ENCODE results near the gene AP3D1. TPM values are rescaled to one million over a fixed set of nuclear protein-coding genes. Genes with fewer than 3 reads are reported as not detected.
A peak's percentile ranks its signal among the peaks of the same experiment; 100 is the strongest.

AP3D1 gene
- total and polyA plus RNA-seq, 11 donors = 63.1 to 124 (median 103) TPM

DNA sequence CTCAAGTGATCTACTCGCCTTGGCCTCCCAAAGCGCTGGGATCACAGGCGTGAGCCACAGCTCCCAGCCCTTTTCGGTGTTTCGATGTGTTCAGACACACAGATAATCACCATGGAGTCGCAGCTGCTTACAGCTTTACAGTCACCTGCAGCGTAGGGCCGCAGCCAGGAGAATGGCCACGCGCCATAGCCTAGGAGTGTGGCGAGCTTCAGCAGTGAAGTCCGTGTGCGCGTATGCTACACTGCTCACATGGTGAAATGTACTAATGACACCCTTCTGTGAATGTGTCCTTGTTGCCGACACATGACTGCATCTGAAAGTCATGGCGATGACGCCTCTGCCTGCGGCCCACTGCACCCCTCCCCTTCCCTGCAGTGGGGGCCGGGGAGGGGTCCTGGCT lies 23.6 kb downstream of the AP3D1 start:
- H3K9me3 ChIP-seq = no peaks in the 10 kb centered on the region
- intact Hi-C loops (cut with DNase I) = no loop called here

GRCh38 chr19:2126879-2127518 lies 24.4 kb downstream of the AP3D1 start:
- Histone ChIP-seq H3K4me1 (peaks cover 0 to 30% (median 15%) of the 10 kb centered on the region in 12 donors), H3K27me3 (no peaks in the 10 kb centered on the region), H3K4me3 (no peak overlapping the region), H3K36me3 (peaks cover 0 to 89% (median 72%) of the 10 kb centered on the region in 9 donors), H3K27ac (peak overlapping the region in 11 of 12 donors; percentile 34 to 95 (median 88)), H3K9me3 (no peaks in the 10 kb centered on the region)
- intact Hi-C loops (cut with DNase I) = no loop called here
- no peak for DNase-seq
- no peak for TF ChIP-seq POLR2A (IDR thresholded peaks at IDR 0.05)
- TF ChIP-seq CTCF (IDR thresholded peaks at IDR 0.05) = no peak
- 91 to 93% (median 93%) methylated on average over 23 to 24 of the region's 24 CpGs for WGBS, 4 donors
- ATAC-seq = no peak

More for the DNA sequence above, 23.6 kb downstream of the AP3D1 start:
- peak overlapping the region; percentile 58 to 95 (median 86) for H3K27ac ChIP-seq
- H3K36me3 ChIP-seq = peaks cover 0 to 89% (median 72%) of the 10 kb centered on the region in 9 donors
- H3K4me1 ChIP-seq = peaks cover 0 to 30% (median 15%) of the 10 kb centered on the region in 12 donors
- peak; percentile 85 to 93 (median 90) for ATAC-seq
- 41 to 56% (median 51%) methylated on average over 17 to 19 of the region's 19 CpGs for WGBS, 4 donors
- H3K27me3 ChIP-seq = no peaks in the 10 kb centered on the region
- peak; percentile 75 to 92 (median 83) for DNase-seq
- H3K4me3 ChIP-seq = no peak overlapping the region
- TF ChIP-seq CTCF (IDR thresholded peaks at IDR 0.05) (no peak), POLR2A (IDR thresholded peaks at IDR 0.05) (no peak)

DNA sequence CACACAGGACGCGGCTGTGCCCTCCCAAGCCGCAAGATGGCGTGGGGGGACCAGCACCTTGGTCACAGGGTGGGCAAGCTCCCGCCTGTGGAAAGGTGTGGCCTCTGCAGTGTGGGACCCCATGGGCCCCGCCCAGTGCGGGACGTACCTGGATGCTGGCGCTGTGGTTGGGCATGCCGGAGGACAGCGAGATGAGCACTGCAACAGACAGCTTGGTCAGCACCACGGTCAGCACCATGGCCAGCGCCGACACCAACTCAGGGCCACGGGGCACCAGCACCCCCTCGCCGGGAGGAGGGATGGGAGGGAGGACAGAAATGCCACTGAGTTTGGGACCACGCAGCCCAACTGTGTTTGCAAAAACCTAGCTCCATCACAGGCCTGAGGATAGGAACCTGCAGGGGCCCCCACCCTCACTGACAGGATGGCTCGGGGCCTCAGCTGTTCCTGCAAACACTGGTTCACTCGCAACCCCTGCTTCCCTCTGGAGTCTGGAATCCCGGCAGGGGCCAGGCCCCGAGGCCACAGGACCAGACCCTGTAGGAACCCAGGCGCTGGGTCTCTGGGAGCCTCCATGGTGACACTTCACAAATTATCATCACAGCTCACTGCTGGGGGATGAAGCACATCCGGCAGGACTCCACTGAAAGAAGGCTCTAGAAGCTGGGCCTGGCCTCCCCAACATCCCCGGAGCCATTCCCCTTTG lies 27.5 kb downstream of the AP3D1 start:
- Histone ChIP-seq H3K4me1 (peaks cover 0 to 16% (median 5%) of the 10 kb centered on the region in 12 donors), H3K27me3 (no peaks in the 10 kb centered on the region), H3K9me3 (no peaks in the 10 kb centered on the region), H3K4me3 (no peak overlapping the region), H3K27ac (no peak overlapping the region), H3K36me3 (peaks cover 0 to 94% (median 85%) of the 10 kb centered on the region in 9 donors)
- ATAC-seq (no peak), DNase-seq (no peak)
- TF ChIP-seq CTCF (IDR thresholded peaks at IDR 0.05) (no peak), POLR2A (IDR thresholded peaks at IDR 0.05) (no peak)
- intact Hi-C loops (cut with DNase I) = no loop called here
- 77 to 88% (median 85%) methylated on average over 23 to 25 of the region's 25 CpGs for WGBS, 4 donors

DNA sequence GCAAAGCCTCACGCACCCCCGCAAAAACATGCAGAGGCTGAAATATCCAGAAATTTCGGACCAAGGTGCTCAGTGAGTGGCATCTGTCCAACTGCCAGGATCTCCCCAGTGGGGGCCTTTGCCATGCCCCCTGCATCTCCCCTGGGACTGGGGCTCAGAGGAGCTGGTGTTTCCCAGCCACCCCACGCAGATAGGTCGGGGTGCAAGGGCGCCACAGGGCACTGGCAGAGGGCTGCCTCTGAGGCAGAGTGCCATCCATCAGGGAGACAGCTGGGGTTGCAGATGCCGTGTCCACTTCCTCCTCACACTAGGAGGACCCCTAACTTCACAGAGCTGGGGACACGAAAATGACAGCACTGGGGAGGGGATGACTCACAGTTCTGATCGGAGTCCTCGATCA lies 28.4 kb downstream of the AP3D1 start:
- DNase-seq = no peak
- H3K36me3 ChIP-seq = peaks cover 0 to 100% (median 91%) of the 10 kb centered on the region in 9 donors
- intact Hi-C loops (cut with DNase I) = no loop called here
- no peaks in the 10 kb centered on the region for H3K9me3 ChIP-seq
- H3K4me3 ChIP-seq = no peak overlapping the region
- WGBS, 4 donors = 95 to 98% (median 96%) methylated on average over 8 to 10 of the region's 10 CpGs
- H3K27ac ChIP-seq = no peak overlapping the region
- peaks cover 0 to 12% (median 5%) of the 10 kb centered on the region in 12 donors for H3K4me1 ChIP-seq
- TF ChIP-seq CTCF (IDR thresholded peaks at IDR 0.05) = no peak
- no peak for TF ChIP-seq POLR2A (IDR thresholded peaks at IDR 0.05)
- ATAC-seq = no peak
- no peaks in the 10 kb centered on the region for H3K27me3 ChIP-seq
